Hepatocyte (in vitro differentiated cells): ENCODE measurements around the gene TCF12.

Experiments
- CTCF ChIP-seq: fragments of 200-600 bp; sonication (generic); IDR thresholded peaks from 2 replicates; pipeline ENCODE4 v1.5.1; 2016; ENCODE audit warnings: antibody characterized with exemption, mild to moderate bottlenecking; ENCODE audit not compliant: poor library complexity
- EZH2 ChIP-seq: fragments of 200-600 bp; sonication (generic); IDR thresholded peaks from 2 replicates; pipeline ENCODE4 v1.6.1; 2016; ENCODE audit warnings: antibody characterized with exemption, mild to moderate bottlenecking, borderline replicate concordance
- EZH2phosphoT487 ChIP-seq: fragments of 200-600 bp; sonication (generic); IDR thresholded peaks from one replicate; pipeline ENCODE4 v1.6.1; 2018; ENCODE audit warnings: antibody characterized with exemption, mild to moderate bottlenecking, low read depth, moderate library complexity; ENCODE audit not compliant: unreplicated experiment, severe bottlenecking

- no peak for TF ChIP-seq CTCF
- no peak for TF ChIP-seq EZH2
- no peak for TF ChIP-seq EZH2phosphoT487
These were observed 151.0 kb downstream of the TCF12 start for GRCh38 chr15:57069423-57069822.
